ENCODE data around the gene YJU2.
"Not testable (repeated sequence)": the region's sequence is repeated elsewhere in the genome, so short reads cannot be mapped to it uniquely, and the experiment has no call there.

Gene YJU2

GRCh38 chr19:4246767-4247593, at the start of gene YJU2:
Gene YJU2, plus strand, starts transcription at chr19:4247080. Its CDS starts 67 bp downstream, at chr19:4247147.
- DNase-seq (ENCODE audit: low spot score): peak; percentile 99

DNA sequence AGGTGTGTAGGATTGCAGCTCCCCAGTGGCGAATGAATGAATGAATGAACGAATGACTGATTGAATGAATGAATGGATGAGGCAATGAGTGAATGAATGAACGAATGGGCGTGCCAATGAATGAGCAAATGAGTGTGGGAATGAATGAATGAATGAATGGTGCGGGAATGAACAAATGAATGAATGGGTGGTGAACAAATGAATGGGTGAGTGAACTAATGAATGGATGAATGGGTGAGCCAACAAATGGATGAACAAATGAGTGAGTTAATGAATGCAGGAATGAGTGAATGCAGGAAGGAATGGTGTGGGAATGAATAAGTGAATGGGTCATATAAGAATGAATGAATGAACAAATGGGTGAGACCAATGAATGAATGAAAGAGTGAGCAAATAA, 49.7 kb upstream of the YJU2 start:
- no peak for DNase-seq (ENCODE audit: low spot score)

GRCh38 chr19:4197625-4198466, 49.0 kb upstream of the YJU2 start:
- DNase-seq (ENCODE audit: low spot score): no peak

- DNase-seq (ENCODE audit: low spot score): no peak
These were observed 48.3 kb upstream of the YJU2 start for GRCh38 chr19:4198467-4199126.

DNA sequence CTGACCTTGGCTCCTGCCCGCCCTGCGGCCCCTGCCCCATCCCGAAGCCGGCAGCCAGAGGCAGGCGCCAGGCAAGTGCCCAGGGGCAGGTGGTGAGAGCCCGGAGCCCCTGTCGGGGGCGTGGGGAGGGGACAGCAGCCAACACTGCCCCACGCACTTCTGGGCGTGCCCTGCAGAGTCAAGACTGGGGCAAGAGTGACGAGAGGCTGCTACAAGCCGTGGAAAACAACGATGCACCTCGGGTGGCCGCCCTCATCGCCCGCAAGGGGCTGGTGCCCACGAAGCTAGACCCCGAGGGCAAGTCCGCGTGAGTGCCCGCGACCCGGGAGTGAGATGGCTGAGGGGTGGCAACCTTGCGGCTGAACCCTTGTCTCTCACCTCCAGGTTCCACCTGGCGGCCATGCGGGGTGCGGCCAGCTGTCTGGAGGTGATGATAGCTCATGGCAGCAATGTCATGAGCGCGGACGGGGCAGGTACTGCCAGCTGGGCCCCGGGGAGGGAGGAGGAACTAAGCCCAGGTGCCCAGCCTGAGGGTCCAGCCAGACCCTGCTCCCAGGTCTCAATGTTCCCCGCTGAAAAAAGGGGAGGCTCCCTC, 47.1 kb upstream of the YJU2 start:
- no peak for DNase-seq (ENCODE audit: low spot score)

- DNase-seq (ENCODE audit: low spot score): no peak
These were observed 45.8 kb upstream of the YJU2 start for GRCh38 chr19:4200940-4201542.

GRCh38 chr19:4201798-4202197, 45.1 kb upstream of the YJU2 start:
- DNase-seq (ENCODE audit: low spot score): no peak

- no peak for DNase-seq (ENCODE audit: low spot score)
These were observed 39.9 kb upstream of the YJU2 start for GRCh38 chr19:4206818-4207484.

GRCh38 chr19:4208385-4209094, 38.3 kb upstream of the YJU2 start:
- DNase-seq (ENCODE audit: low spot score): no peak

DNA sequence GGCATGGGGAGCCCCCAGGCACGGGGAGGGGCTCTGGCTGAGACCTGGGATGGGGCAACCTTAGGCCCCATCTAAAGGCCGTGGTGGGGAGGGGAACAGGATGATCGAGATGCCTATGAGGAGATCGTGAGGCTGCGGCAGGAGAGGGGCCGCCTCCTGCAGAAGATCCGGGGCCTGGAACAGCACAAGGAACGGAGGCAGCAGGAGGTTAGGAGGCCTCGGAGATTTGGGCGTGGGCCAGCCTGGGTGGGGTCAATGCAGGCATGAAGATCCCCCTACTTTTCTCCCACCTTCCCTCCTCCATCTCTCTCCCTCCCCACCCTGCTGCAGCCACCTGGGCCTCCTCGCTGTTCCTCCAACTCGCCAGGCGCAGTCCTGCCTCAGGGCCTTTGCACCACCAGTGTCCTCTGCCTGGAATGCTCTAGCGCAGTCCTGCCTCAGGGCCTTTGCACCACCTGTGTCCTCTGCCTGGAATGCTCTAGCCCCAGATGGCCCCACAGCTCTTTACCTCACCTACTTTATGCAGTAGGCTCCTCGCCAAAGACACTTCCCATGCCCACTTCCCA, 36.6 kb upstream of the YJU2 start:
- no peak for DNase-seq (ENCODE audit: low spot score)

DNA sequence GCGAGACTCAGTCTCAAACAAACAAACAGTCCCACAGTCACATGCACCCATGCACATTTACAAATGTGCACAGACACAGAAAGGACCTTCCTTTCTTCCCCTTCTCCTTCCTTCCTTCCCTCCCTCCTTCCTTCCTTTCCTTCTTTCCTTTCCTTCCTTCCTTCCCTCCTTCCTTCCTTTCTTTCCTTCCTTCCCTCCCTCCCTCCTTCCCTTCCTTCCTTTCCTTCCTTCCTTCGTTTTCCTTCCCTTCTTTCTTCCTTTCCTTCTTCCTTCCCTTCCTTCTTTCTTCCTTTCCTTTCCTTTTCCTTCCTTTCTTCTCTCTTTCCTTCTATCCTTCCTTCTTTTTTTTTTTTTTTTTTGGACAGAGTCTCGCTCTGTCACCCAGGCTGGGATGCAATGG, 33.8 kb upstream of the YJU2 start:
- no peak for DNase-seq (ENCODE audit: low spot score)

GRCh38 chr19:4215807-4216206, 31.1 kb upstream of the YJU2 start:
- no peak for DNase-seq (ENCODE audit: low spot score)

GRCh38 chr19:4216846-4217245, 30.0 kb upstream of the YJU2 start:
- DNase-seq (ENCODE audit: low spot score): no peak

- DNase-seq (ENCODE audit: low spot score): no peak
These were observed 29.2 kb upstream of the YJU2 start for GRCh38 chr19:4217429-4218264.

DNA sequence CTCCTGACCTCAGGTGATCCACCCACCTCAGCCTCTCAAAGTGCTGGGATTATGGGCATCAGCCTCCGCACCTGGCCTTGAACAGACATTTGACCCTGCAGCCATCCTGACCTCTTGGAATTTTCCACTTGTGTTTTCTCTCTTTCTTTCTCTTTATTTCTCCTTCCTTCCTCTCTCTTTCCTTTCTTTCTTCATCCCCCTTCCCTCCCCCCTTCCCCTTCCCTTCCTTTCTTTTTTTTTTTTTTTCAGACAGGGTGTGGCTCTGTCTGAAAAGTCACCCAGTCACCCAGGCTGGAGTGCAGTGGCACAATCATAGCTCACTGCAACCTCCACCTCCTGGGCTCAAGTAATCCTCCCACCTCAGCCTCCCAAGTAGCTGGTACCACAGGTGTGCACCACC, 28.4 kb upstream of the YJU2 start:
- DNase-seq (ENCODE audit: low spot score): not testable (repeated sequence)

- no peak for DNase-seq (ENCODE audit: low spot score)
These were observed 26.7 kb upstream of the YJU2 start for GRCh38 chr19:4220188-4220587.

- no peak for DNase-seq (ENCODE audit: low spot score)
These were observed 22.4 kb upstream of the YJU2 start for GRCh38 chr19:4224470-4224869.

DNA sequence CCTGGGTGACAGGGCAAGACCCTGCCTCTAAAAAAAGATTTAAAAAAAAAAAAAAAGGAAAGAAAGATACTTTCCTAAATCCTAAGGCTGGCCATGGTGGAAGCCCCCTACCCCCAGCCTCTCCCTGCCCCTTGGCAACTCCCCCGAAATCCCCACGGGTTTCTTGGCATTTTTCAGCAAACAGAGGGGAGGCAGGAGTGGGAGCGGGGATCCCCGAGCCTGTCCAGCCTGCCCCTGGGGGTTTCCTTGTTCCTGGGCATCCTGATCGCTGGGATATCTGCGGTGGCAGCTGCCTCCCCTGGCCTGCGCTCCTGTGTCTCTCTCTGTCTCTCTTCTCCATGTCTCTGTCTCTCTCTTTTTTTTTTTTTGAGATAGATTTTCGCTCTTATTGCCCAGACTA, 21.0 kb upstream of the YJU2 start:
- DNase-seq (ENCODE audit: low spot score): no peak

- DNase-seq (ENCODE audit: low spot score): no peak
These were observed 19.1 kb upstream of the YJU2 start for GRCh38 chr19:4227771-4228170.

Measured in CD4-positive, alpha-beta T cell treated with Interleukin-6 at 100 ng/mL for 8 hours (primary cell).